ENCODE data around the gene GMDS. TPM values are rescaled to one million over a fixed set of nuclear protein-coding genes. Genes with fewer than 3 reads are reported as not detected.

Gene GMDS
- total RNA-seq, 1 donor from 2014 or later, result 30.2 TPM

GRCh38 chr6:2259574-2259973 lies 14.2 kb upstream of the GMDS start:
- Histone ChIP-seq H3K36me3 (no peaks in the 10 kb centered on the region), H3K27me3 (no peaks in the 10 kb centered on the region), H3K27ac (no peak overlapping the region), H3K9me3 (no peaks in the 10 kb centered on the region), H3K4me3 (no peak overlapping the region), H3K4me1 (no peaks in the 10 kb centered on the region)
- intact Hi-C loops (cut with DNase I), result no loop called here
- DNase-seq (ENCODE audit: extremely low spot score in 2 of 2), result no peak
- TF ChIP-seq CTCF (IDR thresholded peaks at IDR 0.05) (no peak), POLR2A (IDR thresholded peaks at IDR 0.05) (no peak), POLR2AphosphoS5 (IDR thresholded peaks at IDR 0.05; ENCODE audit: insufficient read depth in 1 of 2, low read depth in 1 of 2) (no peak)

GRCh38 chr6:2259002-2259494 lies 13.6 kb upstream of the GMDS start:
- H3K27ac ChIP-seq, result no peak overlapping the region
- H3K4me3 ChIP-seq, result no peak overlapping the region
- intact Hi-C loops (cut with DNase I), result no loop called here
- DNase-seq (ENCODE audit: extremely low spot score in 2 of 2), result no peak
- H3K27me3 ChIP-seq, result no peaks in the 10 kb centered on the region
- no peaks in the 10 kb centered on the region for H3K36me3 ChIP-seq
- no peak for TF ChIP-seq POLR2A (IDR thresholded peaks at IDR 0.05)
- TF ChIP-seq POLR2AphosphoS5 (IDR thresholded peaks at IDR 0.05; ENCODE audit: insufficient read depth in 1 of 2, low read depth in 1 of 2), result no peak
- TF ChIP-seq CTCF (IDR thresholded peaks at IDR 0.05), result no peak
- H3K9me3 ChIP-seq, result no peaks in the 10 kb centered on the region
- H3K4me1 ChIP-seq, result no peaks in the 10 kb centered on the region

GRCh38 chr6:2258112-2258511 lies 12.7 kb upstream of the GMDS start:
- no peak overlapping the region for H3K27ac ChIP-seq
- no peaks in the 10 kb centered on the region for H3K4me1 ChIP-seq
- H3K27me3 ChIP-seq, result no peaks in the 10 kb centered on the region
- H3K36me3 ChIP-seq, result peaks cover 0 to 4% of the 10 kb centered on the region in 2 donors
- DNase-seq (ENCODE audit: extremely low spot score in 2 of 2), result no peak
- intact Hi-C loops (cut with DNase I), result no loop called here
- no peak overlapping the region for H3K4me3 ChIP-seq
- TF ChIP-seq POLR2AphosphoS5 (IDR thresholded peaks at IDR 0.05; ENCODE audit: insufficient read depth in 1 of 2, low read depth in 1 of 2) (no peak), POLR2A (IDR thresholded peaks at IDR 0.05) (no peak), CTCF (IDR thresholded peaks at IDR 0.05) (no peak)
- no peaks in the 10 kb centered on the region for H3K9me3 ChIP-seq

GRCh38 chr6:2257363-2257762 lies 12.0 kb upstream of the GMDS start:
- intact Hi-C loops (cut with DNase I), result no loop called here
- no peaks in the 10 kb centered on the region for H3K4me1 ChIP-seq
- H3K36me3 ChIP-seq, result peaks cover 0 to 11% of the 10 kb centered on the region in 2 donors
- no peak overlapping the region for H3K27ac ChIP-seq
- DNase-seq (ENCODE audit: extremely low spot score in 2 of 2), result no peak
- no peak for TF ChIP-seq CTCF (IDR thresholded peaks at IDR 0.05)
- no peak for TF ChIP-seq POLR2A (IDR thresholded peaks at IDR 0.05)
- H3K4me3 ChIP-seq, result no peak overlapping the region
- no peaks in the 10 kb centered on the region for H3K27me3 ChIP-seq
- H3K9me3 ChIP-seq, result no peaks in the 10 kb centered on the region

GRCh38 chr6:2254747-2255146 lies 9.3 kb upstream of the GMDS start:
- DNase-seq (ENCODE audit: extremely low spot score in 2 of 2), result no peak
- H3K4me3 ChIP-seq, result no peak overlapping the region
- peaks cover 0 to 11% of the 10 kb centered on the region in 2 donors for H3K36me3 ChIP-seq
- no peaks in the 10 kb centered on the region for H3K9me3 ChIP-seq
- no peaks in the 10 kb centered on the region for H3K27me3 ChIP-seq
- intact Hi-C loops (cut with DNase I), result no loop called here
- no peaks in the 10 kb centered on the region for H3K4me1 ChIP-seq
- TF ChIP-seq POLR2AphosphoS5 (IDR thresholded peaks at IDR 0.05; ENCODE audit: insufficient read depth in 1 of 2, low read depth in 1 of 2), result no peak
- TF ChIP-seq CTCF (IDR thresholded peaks at IDR 0.05), result no peak
- TF ChIP-seq POLR2A (IDR thresholded peaks at IDR 0.05), result no peak
- no peak overlapping the region for H3K27ac ChIP-seq

All from vagina (tissue), 2 donors.